Stimulated activated CD8-positive, alpha-beta memory T cell treated with anti-CD3 and anti-CD28 coated beads, Interleukin-15, amount 100 ng/mL, for 48 hours (primary cell): ENCODE data around the gene TUBB4A.
"Not testable (repeated sequence)": the region's sequence is repeated elsewhere in the genome, so short reads cannot be mapped to it uniquely, and the experiment has no call there.

Experiments used
- DNase-seq, 2 donors: peaks; one replicate each; pipeline ENCODE4 v3.0.0-alpha.2; 2020; ENCODE audit warnings: low read depth in 2 of 2

The TUBB4A gene

GRCh38 chr19:6501740-6502648 lies at the start of gene TUBB4A:
Gene TUBB4A, minus strand, starts transcription at chr19:6502309. Its CDS starts 97 bp downstream, at chr19:6502212.
- peak in 1 of 2 donors; percentile 34 for DNase-seq

GRCh38 chr19:6551091-6551490 lies 49.0 kb upstream of the TUBB4A start:
- DNase-seq = no peak

- not testable (repeated sequence) for DNase-seq
These were observed 48.6 kb upstream of the TUBB4A start for GRCh38 chr19:6550679-6551078.

GRCh38 chr19:6543866-6544347 lies 41.8 kb upstream of the TUBB4A start:
- DNase-seq = no peak

DNA sequence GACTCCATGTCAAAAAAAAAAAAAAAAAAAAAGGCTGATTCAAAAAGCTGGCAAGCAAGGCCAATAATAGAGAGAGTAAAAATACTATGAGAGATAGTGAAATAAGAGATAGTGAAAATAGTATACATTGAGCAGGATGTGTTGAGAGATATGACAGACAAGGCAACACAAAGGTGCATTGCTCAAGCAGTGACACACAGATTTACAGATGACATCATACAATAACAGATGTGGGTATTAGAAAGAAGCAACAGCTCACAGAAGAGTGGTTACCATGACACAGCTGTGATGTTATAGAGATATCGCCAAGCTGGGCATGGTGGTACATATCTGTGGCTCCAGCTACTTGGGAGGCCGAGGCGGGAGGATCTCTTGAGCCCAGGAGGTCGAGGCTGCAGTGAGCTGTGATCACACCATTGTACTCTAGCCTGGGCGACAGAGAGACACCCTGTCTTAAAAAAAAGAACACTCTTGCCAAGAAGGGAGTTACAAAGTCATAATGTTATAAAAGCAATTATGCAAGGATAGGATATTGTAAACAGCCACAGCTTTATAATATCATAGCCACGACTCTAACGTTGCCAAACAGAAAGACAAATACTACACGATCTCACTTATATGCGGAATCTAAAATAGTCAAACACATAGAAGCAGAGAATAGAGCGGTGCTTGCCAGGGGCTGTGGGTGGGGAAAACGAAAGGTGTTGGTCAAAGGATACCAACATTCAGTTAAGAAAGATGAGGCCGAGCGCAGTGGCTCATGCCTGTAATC lies 39.0 kb upstream of the TUBB4A start:
- no peak for DNase-seq

DNA sequence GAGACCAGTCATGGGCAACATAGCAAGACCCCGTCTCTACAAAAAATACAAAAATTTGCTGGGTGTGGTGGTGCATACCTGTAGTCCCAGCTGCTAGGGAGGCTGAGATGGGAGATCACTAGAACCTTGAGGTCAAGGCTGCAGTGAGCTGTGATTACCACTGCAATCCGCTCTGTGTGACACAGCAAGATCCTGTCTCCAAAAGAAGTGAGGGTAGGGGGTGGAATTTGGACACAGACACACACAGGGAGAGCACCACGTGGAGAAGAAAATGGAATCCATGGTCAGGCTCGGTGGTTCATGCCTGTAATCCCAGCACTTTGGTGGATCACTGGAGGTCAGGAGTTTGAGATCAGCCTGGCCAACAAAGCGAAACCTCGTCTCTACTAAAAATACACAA lies 37.4 kb upstream of the TUBB4A start:
- DNase-seq = no peak

DNA sequence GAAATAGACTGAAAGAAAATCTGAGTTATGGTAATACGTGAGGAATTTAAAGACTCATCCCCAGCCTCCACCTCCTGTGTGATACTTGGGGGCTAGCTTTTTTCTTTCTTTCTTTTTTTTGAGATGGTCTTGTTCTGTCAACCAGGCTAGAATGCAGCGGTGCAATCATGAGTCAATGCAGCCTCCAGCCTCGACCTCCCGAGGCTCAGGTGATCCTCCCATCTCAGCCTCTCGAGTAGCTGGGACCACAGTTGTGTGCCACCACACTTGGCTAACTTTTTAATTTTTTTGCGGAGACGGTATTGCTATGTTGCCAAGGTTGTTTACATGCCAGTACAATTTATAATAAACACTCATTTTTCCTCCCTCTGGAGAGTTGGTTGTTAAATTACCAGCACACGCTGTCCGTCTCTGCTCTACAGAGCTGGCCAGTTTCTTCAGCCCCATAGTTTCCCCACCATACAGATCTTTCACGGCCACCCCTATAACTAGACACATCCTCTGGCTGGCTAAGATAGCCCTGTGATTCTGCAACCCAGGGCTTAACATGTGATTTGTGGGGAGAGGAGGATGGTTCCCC lies 33.5 kb upstream of the TUBB4A start:
- no peak for DNase-seq

DNA sequence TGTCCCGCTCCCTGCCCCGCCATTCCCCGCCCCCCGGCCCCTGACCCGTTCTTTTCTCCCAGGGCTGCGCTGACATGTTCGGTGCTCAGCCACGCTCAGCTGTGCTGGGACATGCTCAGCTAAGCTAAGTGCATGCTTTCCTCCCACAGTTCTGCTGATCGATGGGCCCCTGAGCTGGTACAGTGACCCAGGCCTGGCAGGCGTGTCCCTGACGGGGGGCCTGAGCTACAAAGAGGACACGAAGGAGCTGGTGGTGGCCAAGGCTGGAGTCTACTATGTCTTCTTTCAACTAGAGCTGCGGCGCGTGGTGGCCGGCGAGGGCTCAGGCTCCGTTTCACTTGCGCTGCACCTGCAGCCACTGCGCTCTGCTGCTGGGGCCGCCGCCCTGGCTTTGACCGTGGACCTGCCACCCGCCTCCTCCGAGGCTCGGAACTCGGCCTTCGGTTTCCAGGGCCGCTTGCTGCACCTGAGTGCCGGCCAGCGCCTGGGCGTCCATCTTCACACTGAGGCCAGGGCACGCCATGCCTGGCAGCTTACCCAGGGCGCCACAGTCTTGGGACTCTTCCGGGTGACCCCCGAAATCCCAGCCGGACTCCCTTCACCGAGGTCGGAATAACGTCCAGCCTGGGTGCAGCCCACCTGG lies 32.5 kb upstream of the TUBB4A start:
- no peak for DNase-seq

- no peak for DNase-seq
These were observed 31.8 kb upstream of the TUBB4A start for GRCh38 chr19:6533746-6534418.

DNA sequence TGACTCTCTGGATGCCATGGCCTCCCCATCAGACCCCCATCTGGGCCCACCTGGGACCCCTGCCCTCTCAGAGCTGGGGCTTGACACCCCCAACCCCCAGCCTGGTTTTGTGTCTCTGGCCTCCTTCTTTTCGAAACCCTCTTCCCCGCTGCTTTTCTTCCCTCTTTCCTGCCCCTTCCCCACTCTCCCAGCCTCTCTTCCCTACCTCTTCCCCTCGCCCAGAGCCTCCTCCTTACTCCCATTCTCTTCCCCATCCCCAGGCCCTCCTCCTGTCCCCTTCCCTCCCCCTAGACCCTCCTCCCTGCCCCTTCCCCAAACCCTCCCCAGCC lies 30.9 kb upstream of the TUBB4A start:
- no peak for DNase-seq

- DNase-seq = no peak
These were observed 30.3 kb upstream of the TUBB4A start for GRCh38 chr19:6532244-6532999.

GRCh38 chr19:6531956-6532243 lies 29.8 kb upstream of the TUBB4A start:
- DNase-seq = no peak

DNA sequence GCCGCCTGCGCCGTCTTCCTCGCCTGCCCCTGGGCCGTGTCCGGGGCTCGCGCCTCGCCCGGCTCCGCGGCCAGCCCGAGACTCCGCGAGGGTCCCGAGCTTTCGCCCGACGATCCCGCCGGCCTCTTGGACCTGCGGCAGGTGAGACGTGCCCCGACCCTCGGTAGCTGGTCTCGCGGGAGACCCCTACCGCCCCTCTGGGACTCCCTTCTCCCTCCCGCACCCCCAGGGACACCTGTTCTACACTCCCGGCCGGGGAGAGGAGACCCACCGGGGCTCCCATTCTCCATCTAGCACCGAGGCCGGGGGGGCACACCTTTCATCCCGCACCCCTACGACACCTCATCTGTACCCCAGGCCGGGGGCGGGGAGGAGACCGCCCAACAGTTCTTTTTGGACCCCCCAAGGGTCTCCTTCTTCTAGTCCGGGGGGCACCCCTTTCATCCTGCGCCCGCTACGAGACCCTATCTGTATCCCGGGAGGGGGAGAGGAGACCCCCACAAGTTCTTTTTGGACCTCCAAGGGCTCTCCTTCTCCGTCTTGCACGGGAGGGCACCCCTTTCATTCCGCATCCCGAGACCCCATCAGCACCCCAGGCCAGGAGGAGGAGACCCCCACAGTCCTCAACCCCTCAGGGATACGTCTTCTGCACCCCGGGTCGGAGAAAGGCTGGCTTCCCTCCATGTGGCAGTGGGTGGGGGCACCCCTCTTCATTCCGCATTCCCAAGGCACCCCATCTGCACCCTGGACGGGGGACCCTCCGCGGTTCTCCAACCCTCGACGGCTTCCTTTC lies 29.2 kb upstream of the TUBB4A start:
- no peak for DNase-seq

GRCh38 chr19:6530386-6531162 lies 28.5 kb upstream of the TUBB4A start, which contains the start of gene TNFSF9:
Gene TNFSF9, plus strand, starts transcription at chr19:6531026. Its CDS starts 11 bp downstream, at chr19:6531037.
- DNase-seq = peak; percentile 71 to 72

GRCh38 chr19:6529937-6530385 lies 27.9 kb upstream of the TUBB4A start:
- no peak for DNase-seq

- no peak for DNase-seq
These were observed 27.2 kb upstream of the TUBB4A start for GRCh38 chr19:6529351-6529750.

DNA sequence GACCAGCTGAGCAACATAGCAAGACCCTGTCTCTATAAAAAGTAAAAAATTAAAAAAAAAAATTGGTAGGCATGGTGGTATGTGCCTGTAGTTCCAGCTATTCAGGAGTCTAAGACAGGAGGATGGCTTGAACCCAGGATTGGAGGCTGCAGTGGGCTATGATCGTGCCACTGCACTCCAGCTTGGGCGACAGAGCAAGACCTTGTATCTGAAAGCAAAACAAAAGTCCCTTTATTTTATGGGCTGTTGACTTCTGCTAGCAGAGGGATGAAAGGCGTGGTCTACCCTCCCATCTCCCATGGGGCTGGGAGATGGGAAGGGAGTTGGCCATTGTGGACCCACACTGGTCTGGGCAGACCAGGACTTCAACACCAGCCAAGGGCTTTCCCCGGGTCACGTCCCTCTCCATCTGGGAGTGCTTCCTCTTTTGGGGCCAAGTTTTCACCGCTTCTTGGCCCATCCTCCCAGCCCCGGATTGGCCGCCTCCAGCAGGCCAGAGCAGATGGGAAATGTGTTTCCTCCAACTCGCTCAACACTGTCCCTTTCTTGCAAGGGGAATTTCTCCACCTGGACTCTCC lies 26.5 kb upstream of the TUBB4A start:
- DNase-seq = no peak

DNA sequence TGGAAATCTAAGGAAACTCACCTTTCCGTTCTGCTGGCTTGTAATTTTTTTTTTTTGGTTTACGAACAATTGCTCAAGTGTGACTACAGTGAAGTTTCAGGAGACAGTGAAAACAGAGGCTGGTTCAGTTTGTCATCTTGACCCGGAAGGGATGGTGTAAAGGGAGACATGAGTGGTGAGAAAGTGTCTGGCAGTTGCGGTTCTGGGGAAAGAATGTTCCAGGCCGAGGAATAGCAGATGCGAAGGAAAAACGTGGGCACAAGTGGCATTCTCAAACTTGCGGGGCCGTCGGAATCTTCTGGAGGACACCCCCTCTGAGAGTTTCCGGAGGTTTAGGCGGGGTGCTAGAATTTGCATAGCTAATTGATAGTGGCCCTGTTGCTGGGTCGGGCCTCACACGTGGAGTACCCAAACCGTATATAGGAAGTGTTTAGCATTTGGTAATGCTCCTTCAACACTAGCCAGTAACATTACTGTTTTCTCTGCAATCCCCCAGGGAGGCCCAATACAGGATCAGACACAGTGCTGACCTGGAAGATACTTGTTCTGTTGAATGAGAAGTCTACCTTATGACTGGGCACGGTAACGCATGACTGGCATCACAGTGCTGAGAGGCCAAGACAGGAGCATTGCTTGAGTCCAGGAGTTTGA lies 25.9 kb upstream of the TUBB4A start:
- no peak for DNase-seq
